NCI-H774 (cell line): ENCODE data around the gene CDK10.

Source experiments
- DNase-seq: peaks from one replicate; lab custom pipeline; 2025; lab: John Stamatoyannopoulos, UW

Gene CDK10

DNA sequence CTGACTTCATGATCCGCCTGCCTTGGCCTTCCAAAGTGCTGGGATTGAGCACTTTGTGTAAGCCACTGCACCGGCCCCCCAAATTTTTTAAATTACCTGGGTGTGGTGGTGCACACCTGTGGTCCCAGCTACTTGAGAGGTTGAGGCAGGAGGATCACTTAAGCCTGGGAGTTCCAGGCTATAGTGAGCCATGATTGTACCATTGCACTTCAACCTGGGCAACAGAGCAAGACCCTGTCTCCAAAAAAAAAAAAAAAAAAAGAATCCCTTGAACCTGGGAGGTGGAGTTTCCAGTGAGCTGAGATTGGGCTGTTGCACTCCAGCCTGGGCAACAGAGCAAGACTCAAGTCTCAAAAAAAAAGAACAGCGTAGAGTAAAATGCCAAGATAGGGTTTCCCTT, 50.1 kb downstream of the CDK10 start:
- DNase-seq: no peak

DNA sequence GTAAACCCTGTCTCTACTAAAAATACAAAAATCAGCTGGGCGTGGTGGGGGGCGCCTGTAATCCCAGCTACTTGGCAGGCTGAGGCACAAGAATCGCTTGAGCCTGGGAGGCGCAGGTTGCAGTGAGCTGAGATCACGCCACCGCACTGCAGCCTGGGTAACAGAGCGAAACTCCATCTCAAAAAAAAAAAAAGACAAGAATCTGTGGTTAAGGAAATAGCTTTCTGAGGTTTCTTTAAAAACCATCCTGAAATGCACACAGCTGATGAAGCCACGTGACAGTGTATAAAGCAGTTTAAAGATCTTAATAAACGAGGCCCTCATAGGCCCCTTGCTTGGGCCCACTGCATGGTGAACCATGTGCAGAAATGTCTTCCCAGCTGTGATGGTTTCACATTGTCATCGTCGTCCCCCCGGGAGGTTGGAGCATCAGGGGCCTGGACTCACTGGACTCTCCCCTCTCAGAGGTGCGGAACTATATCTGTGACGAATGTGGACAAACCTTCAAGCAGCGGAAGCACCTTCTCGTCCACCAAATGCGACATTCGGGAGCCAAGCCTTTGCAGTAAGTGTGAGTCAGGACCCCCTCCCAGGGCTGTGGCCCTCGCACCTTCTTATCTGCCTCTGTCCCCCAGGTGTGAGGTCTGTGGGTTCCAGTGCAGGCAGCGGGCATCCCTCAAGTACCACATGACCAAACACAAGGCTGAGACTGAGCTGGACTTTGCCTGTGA, 51.0 kb downstream of the CDK10 start:
- no peak for DNase-seq

DNA sequence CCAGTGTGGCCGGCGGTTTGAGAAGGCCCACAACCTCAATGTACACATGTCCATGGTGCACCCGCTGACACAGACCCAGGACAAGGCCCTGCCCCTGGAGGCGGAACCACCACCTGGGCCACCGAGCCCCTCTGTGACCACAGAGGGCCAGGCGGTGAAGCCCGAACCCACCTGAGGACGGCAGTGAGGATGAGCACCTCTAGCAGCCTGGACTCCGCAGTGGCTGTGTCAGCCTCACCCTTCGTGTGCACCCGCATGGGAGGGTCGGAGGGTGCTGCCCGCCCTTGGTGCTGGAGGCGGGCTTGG, 51.5 kb downstream of the CDK10 start:
- no peak for DNase-seq

DNA sequence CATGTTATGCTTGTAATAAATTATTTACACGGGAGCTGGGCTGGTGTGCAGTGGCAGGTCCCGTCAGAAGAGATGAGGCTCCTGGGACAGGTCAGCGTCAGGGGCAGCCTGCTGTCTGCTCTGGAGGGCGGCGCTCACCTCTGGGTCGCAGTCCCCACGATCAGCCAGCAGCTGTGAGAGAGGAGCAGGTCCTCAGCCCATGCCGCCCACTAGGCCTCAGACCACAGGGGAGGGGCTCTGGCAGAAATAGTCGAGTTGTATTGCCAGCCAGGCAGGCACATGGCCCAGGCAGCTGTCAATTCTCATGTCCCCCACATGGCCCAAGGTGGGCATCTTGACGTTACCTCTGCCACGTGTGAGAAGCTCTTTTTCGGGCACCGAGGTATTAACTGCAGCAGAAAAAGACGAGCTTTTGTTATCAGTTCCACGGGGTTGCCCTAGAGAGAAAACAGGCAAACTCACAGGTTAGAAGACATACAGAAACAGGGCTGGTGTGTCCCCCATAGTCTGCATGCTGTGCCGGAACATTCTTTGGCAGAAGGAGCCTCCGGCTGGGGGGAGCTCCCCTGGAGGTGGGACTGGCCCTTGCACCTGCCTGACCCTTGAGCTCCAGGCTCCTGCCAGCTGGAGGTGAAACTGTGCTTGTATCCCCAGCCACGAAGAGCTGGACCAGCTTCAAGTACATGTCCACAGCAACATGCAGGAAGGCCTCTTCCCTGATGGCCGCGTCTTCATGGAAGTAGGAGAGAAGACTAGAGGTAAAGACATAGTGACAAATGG, 52.2 kb downstream of the CDK10 start:
- DNase-seq: no peak

DNA sequence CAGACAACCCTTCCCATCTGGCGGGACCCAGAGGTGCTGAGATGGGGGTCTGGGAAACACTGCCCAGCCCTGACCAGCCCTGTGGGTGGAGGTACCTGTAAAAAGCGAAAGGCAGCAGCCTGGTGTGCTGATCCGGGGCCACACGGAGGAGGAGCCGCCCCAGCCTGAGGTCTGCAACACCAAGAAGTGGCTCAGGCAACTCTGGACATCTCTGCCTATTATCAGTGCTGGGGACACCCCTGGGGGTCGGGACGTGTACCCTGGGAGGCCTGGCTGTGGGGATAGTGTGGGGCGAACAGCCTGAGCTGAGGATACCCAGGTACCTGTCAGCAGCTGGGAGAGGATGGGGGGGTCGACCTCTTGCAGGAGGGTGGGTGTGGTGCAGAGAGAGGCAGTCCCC, 52.9 kb downstream of the CDK10 start:
- DNase-seq: no peak

DNA sequence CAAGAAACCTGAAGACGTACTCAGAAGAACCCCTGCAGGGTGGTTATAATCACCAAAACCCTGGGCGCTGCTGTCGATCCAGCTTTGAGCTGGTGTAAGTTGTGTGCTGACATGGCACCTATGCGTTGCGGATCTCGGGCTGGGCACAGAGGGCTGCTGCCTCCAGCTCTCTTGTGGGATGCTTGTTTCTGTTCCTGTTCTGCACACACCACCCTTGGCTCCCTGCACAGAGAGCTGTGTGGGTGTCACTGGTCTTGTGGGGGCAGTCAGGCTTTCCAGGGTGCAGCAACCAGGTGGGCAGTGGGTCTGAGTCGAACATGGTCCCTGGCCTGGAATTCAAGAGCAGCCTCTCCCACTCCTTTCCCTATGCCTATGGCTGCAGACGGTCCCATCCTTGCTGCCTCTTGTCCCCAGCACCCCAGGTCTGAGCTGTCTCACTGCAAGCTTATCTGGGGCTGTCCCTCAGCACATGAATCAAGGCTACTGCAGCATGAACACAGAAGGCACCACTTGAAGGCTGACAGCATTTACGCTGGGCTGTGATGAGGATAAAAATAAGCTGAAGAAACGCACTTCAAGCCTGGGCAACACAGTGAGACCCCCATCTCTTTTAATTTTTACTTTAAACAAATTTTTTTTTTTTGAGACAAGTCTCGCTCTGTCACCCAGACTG, 55.0 kb downstream of the CDK10 start:
- DNase-seq: no peak

DNA sequence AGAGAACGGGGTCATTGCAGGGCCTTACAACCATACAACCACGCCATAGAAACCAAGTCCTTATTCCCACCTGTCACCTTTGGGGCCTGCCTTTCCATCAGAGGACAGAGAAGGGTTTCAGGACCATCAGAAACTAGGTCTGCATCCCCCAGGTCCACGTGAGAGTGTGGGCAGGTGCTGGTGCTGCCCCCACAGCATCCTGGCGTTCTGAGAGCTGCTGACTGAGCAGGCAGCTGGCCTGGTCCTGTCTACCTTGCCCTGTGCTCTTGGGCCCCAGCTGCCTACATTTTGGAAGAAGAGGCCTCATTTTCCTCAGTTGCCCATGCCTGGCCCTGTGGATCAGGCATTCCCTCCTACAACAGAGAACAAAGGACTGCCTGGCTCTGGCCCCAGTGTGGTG, 56.5 kb downstream of the CDK10 start:
- DNase-seq: no peak

DNA sequence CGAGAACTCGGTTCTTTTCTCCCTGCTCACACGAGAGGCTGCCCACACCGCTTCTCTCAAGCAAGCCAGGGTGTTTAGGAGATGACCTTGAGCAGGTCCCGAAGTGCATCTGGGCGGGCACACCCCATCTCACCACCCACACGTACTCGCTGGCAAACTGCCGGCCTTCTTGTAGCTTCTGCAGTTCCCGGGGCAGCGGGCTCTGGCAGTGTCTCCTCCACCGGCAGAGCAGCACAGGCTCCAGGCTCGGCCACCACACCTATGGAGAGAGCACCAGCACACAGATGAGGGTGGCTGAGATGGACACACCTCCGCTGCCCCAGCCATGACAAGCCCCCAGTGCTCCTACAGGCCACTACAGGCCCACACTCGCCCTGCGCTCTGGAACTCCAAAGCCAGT, 58.3 kb downstream of the CDK10 start:
- no peak for DNase-seq
